Stimulated activated CD4-positive, alpha-beta T cell treated with anti-CD3 and anti-CD28 coated beads, Interleukin-4, amount 100 ng/mL, for 48 hours (primary cell): ENCODE measurements around the gene EFHC2.

Source experiments
- DNase-seq, 2 donors: peaks; one replicate each; pipeline ENCODE4 v3.0.0-alpha.2; 2020; ENCODE audit warnings: low read depth in 2 of 2

The EFHC2 gene

GRCh38 chrX:44152852-44153251, 190.6 kb downstream of the EFHC2 start:
- no peak for DNase-seq

GRCh38 chrX:44147130-44147529, 196.3 kb downstream of the EFHC2 start:
- DNase-seq: no peak

DNA sequence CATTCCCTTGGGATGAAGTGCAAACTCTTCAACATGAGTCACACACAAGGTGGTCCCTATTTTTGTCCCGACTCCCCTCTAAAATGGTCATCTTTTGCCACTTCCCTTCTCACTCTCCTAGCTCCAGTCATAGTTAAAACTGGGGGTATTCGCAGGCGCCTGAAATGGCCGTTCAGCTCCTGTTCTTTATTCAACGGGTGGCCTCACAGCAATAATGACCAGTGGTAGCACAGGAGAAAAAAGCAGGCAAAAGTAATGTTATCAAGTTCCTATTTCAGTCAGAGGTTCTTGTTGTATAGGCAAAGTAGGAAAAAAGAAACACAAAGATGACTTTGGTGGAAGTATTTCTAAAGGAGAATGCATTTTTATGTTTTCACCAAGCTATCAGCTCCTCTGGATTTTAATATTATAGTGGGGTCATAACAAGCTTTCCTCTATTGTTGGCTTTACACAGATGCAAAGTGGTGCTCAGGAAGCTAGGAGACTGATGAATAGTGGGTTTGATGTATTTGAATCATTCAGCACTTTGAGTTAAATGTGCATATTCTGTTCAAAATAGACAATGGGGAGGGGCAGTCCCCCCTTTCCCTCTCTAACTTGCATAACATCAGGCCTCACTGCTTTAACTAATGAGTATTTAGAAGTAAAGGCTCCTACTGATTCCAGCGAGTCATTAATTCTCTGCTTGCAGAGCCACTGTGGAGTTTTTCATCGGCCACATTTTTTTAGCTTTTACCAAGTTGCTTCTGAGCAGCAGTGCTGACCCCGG, 199.1 kb downstream of the EFHC2 start:
- no peak for DNase-seq

GRCh38 chrX:44143061-44143602, 200.3 kb downstream of the EFHC2 start:
- no peak for DNase-seq

DNA sequence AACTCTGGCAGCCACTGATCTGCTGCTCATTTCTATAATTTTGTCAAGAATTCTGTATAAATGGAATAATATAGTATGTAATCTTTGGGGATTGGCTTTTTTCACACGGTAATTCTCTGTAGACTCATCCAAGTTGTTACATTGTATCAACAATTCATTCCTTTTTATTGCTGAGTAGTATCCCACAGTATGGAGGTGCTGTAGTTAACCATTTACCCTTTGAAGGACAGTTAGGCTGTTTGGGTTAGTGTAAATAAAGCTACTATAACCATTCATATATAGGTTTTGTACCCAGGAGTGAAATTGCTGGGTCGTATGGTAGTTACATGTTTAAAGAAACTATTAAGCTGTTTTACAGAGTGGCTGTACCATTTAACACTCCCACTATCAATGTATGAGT, 213.3 kb downstream of the EFHC2 start:
- DNase-seq: no peak

DNA sequence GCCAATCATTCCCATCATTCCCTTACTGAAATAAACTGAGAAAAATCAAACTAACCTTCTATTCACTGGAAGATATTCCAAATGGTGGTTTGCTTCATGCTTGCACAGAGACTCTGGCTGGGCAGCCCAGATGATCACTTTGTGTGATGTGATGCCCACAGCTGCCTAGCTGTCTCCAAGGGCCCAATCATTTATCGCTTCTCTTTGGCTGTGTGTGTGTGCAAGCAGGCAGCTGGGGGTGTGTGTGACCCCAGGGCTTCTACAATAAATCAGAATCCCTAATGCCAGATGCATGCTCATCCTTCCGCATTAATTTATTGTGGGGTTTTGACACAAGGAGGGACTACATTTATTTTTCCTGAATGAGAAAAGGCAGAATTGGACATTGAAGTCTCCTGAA, 230.1 kb downstream of the EFHC2 start:
- DNase-seq: no peak

- no peak for DNase-seq
These were observed 236.6 kb downstream of the EFHC2 start for GRCh38 chrX:44106864-44107263.

- DNase-seq: no peak
These were observed 238.1 kb downstream of the EFHC2 start for GRCh38 chrX:44105228-44105913.

GRCh38 chrX:44104699-44105098, 238.8 kb downstream of the EFHC2 start:
- no peak for DNase-seq

DNA sequence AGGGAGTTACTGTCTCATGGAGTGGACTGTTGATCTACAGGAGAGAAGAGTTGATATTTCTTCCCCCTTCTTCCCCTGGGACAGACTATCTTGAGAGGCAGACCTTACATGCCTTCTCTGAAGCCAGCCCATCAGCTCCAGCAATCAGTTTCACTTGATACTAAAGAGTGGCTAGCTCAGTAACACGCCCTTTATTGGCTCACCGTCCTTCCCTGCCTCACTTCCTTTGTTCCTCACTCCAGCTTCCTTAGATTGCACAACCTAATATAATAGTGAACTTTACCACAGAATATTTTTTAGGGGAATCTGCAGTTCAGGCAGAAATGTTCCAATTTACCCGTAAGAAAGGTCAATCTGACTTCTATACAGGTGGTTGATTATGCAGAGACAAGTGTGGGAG, 242.2 kb downstream of the EFHC2 start:
- no peak for DNase-seq

- no peak for DNase-seq
These were observed 244.1 kb downstream of the EFHC2 start for GRCh38 chrX:44099366-44099765.
